K562 (cell line): ENCODE measurements around the gene CD3D. TPM values are rescaled to one million over a fixed set of nuclear protein-coding genes. Genes with fewer than 3 reads are reported as not detected.

Experiments used
- ATAC-seq: fragments of 200-7000 bp; cut with Tn5 transposase; 3 replicates; pipeline ENCODE4 v1.9.1; 2020; ENCODE audit warnings: moderate library complexity
- BruUV-seq: library from RNA; stranded (reverse); fragments of 400-500 nt; replicated peaks from 2 replicates; lab custom pipeline; 2021; lab: Mats Ljungman, UMichigan
- CTCF ChIA-PET: fragments of 300-600 bp; formaldehyde crosslinking; extraction: SDS; loops from one replicate; lab custom pipeline; 2021; ENCODE audit warnings: low intra/inter-chr PET ratio; lab: Yijun Ruan, JAX
- POLR2A ChIA-PET: fragments of 300-600, 350-650 bp; sonication (Branson Sonifier 250); formaldehyde crosslinking; extraction: SDS; loops from one replicate; lab custom pipeline; 2021; ENCODE audit warnings: antibody characterized with exemption, inconsistent platforms; lab: Yijun Ruan, JAX
- DNase-seq, 4 experiments: peaks; one replicate each; pipeline versions ENCODE4 v3.0.0 to v3.0.0-alpha.2; 2011 to 2018; ENCODE audit warnings: low spot score in 3 of 4, mixed read lengths in 3 of 4; ENCODE audit errors: extremely low read depth in 1 of 4
- FAIRE-seq: peaks from 2 replicates; lab custom pipeline; 2011; peaks lifted over from hg19 to GRCh38; lab: Jason Lieb, UNC
- H2AFZ ChIP-seq: 2 replicates; pipeline ENCODE4 v1.6.0; 2011; ENCODE audit warnings: low read depth, low read length, control low read depth, inconsistent platforms
- H3K27ac ChIP-seq: fragments of 200-600 bp; 3 replicates; pipeline ENCODE4 v1.8.0; 2011; ENCODE audit warnings: low read depth, mild to moderate bottlenecking, control low read depth, inconsistent platforms, low read length, moderate library complexity, mixed read lengths; ENCODE audit errors: extremely low read depth
- H3K27me3 ChIP-seq, 2 experiments: fragments of 300-600 bp in 1 of 2; 2 replicates in 1 of 2; 3 replicates in 1 of 2; pipeline versions ENCODE4 v1.6.0 to v1.8.0; 2011; ENCODE audit warnings: inconsistent platforms in 2 of 2, low read length in 2 of 2, mild to moderate bottlenecking in 1 of 2, mixed read lengths in 1 of 2, moderate library complexity in 1 of 2; ENCODE audit not compliant: control insufficient read depth in 2 of 2, insufficient read depth in 2 of 2
- H3K36me3 ChIP-seq: fragments of 300-600 bp; 3 replicates; pipeline ENCODE4 v1.8.0; 2011; ENCODE audit warnings: mild to moderate bottlenecking, low read length, inconsistent platforms; ENCODE audit not compliant: control insufficient read depth, insufficient read depth
- H3K4me1 ChIP-seq, 2 experiments: fragments of 200-600 bp in 1 of 2; replicated peaks in 1 of 2; 2 replicates in 1 of 2; 3 replicates in 1 of 2; pipeline versions ENCODE4 v1.5.1 to v1.8.0; 2011; ENCODE audit warnings: inconsistent platforms in 2 of 2, low read length in 2 of 2, mild to moderate bottlenecking in 1 of 2, mixed read lengths in 1 of 2, moderate library complexity in 1 of 2; ENCODE audit not compliant: control insufficient read depth in 2 of 2, insufficient read depth in 2 of 2
- H3K4me2 ChIP-seq: 2 replicates; pipeline ENCODE4 v1.6.1; 2011; ENCODE audit warnings: low read length, control low read depth, inconsistent platforms, mixed read lengths; ENCODE audit not compliant: insufficient read depth
- H3K4me3 ChIP-seq: fragments of 200-600 bp; sonication (generic), shearing (Covaris generic); 2 replicates; pipeline ENCODE4 v1.5.1; 2016; ENCODE audit warnings: control low read depth, inconsistent platforms
- H3K79me2 ChIP-seq: fragments of 200-600 bp; 3 replicates; pipeline ENCODE4 v1.8.0; 2011; ENCODE audit warnings: low read length, inconsistent platforms; ENCODE audit not compliant: control insufficient read depth, insufficient read depth
- H3K9ac ChIP-seq, 2 experiments: 2 replicates each; pipeline versions ENCODE4 v1.6.0 to v1.6.1; 2011; ENCODE audit warnings: low read depth in 2 of 2, low read length in 2 of 2, control low read depth in 1 of 2, inconsistent platforms in 1 of 2, mild to moderate bottlenecking in 1 of 2, mixed read lengths in 1 of 2; ENCODE audit not compliant: insufficient read depth in 1 of 2
- H3K9me1 ChIP-seq: one replicate; pipeline ENCODE4 v1.6.0; 2011; ENCODE audit warnings: inconsistent platforms, mild to moderate bottlenecking, low read length, moderate library complexity; ENCODE audit not compliant: control insufficient read depth, insufficient read depth
- H3K9me3 ChIP-seq: replicated peaks from 2 replicates; pipeline ENCODE4 v1.5.1; 2011; ENCODE audit warnings: low read depth, low read length, inconsistent platforms; ENCODE audit not compliant: control insufficient read depth, insufficient read depth
- H4K20me1 ChIP-seq: replicated peaks from 2 replicates; pipeline ENCODE4 v1.6.1; 2011; ENCODE audit warnings: low read length, inconsistent platforms, mixed read lengths; ENCODE audit not compliant: control insufficient read depth, insufficient read depth
- CBFA2T3 ChIP-seq: fragments of 450-650 bp; IDR thresholded peaks from 2 replicates; pipeline ENCODE4 v1.6.1; 2017
- CTBP1 ChIP-seq: fragments of 450-650 bp; IDR thresholded peaks from 2 replicates; pipeline ENCODE4 v1.6.1; 2016; ENCODE audit warnings: borderline replicate concordance
- DPF2 ChIP-seq: fragments of 450-650 bp; IDR thresholded peaks from 2 replicates; pipeline ENCODE4 v1.6.1; 2016
- ETV1 ChIP-seq: fragments of 450-650 bp; conservative IDR thresholded peaks from 2 replicates; pipeline ENCODE4 v1.6.1; 2016; ENCODE audit warnings: missing genetic modification characterization, control low read depth, low read depth, missing compliant biosample characterization
- HMBOX1 ChIP-seq: sonication (generic); IDR thresholded peaks from 2 replicates; pipeline ENCODE4 v1.6.1; 2016
- HMGN3 ChIP-seq: IDR thresholded peaks from 2 replicates; pipeline ENCODE4 v1.6.1; 2011; ENCODE audit warnings: borderline replicate concordance, low read depth, mild to moderate bottlenecking, mixed read lengths, low read length; ENCODE audit not compliant: insufficient read length; ENCODE audit errors: extremely low read depth
- MEIS2 ChIP-seq: fragments of 450-650 bp; IDR thresholded peaks from 2 replicates; pipeline ENCODE4 v1.6.1; 2014; ENCODE audit warnings: mild to moderate bottlenecking; ENCODE audit not compliant: partially characterized antibody
- SETDB1 ChIP-seq: IDR thresholded peaks from one replicate; pipeline ENCODE4 v1.6.1; 2012; ENCODE audit warnings: low read length, control low read depth, inconsistent platforms
- TBL1XR1 ChIP-seq, 2 experiments: IDR thresholded peaks; 2 replicates each; pipeline ENCODE4 v1.6.1; 2012; ENCODE audit warnings: improper control_type of control experiment in 2 of 2, low read length in 2 of 2, mild to moderate bottlenecking in 1 of 2
- WHSC1 ChIP-seq: IDR thresholded peaks from one replicate; pipeline ENCODE4 v1.6.1; 2012; ENCODE audit warnings: low read length, control low read depth, inconsistent platforms
- WGBS: fragments of 100-300 bp; shearing (Covaris generic); methylation state at CpG from one replicate; pipeline ENCODE4 v1.1.6; 2016; ENCODE audit warnings: low coverage, mixed read lengths; ENCODE audit not compliant: insufficient coverage; ENCODE audit errors: missing lambda C conversion rate; 5-methylcytosine and 5-hydroxymethylcytosine counted together
- in situ Hi-C: fragments of 300-500 bp; cut with MboI; formaldehyde crosslinking; loops from 4 replicates; pipeline ENCODE4 v1.15.0; 2018; ENCODE audit warnings: inconsistent platforms, mixed read lengths
- intact Hi-C: fragments of 100-400 bp; cut with micrococcal nuclease; formaldehyde crosslinking; loops from 2 replicates; pipeline ENCODE4 v1.14.2; 2022
- polyA plus RNA-seq, 8 experiments: library from polyadenylated mRNA; depleted of rRNA in 4 of 8; stranded (reverse) in 5 of 8; unstranded in 3 of 8; fragments of >200 nt; fragmentation: Nextera tagmentation in 2 of 8; fragmentation: Illumina TruSeq in 1 of 8; extraction: Ambion mirVana in 2 of 8; extraction: Trizol in 1 of 8; gene quantifications; 2 replicates each; pipeline versions ENCODE4 v1.2.1 to v1.2.3, GENCODE V29; 2011 to 2014; ENCODE audit warnings: inconsistent platforms in 1 of 8, missing spikeins in 1 of 8
- total RNA-seq, 7 experiments: library from RNA; depleted of rRNA in 6 of 7; stranded (reverse); fragments of >200 nt in 6 of 7; fragmentation: Illumina TruSeq in 2 of 7; extraction: Trizol in 2 of 7; gene quantifications; 2 replicates each; pipeline versions ENCODE4 v1.2.1 to v1.2.3, GENCODE V29; 2011 to 2021; ENCODE audit warnings: low replicate concordance in 1 of 7
- TF ChIP-seq, protein P1 (sequence below): fragments of 450-650 bp; IDR thresholded peaks from 2 replicates; pipeline ENCODE4 v1.6.1; 2016; ENCODE audit warnings: antibody characterized with exemption
- TF ChIP-seq, protein P2 (sequence below): fragments of 450-650 bp; IDR thresholded peaks from 2 replicates; pipeline ENCODE4 v1.6.1; 2016
- TF ChIP-seq, protein P3 (sequence below), 2 experiments: IDR thresholded peaks in 1 of 2; conservative IDR thresholded peaks in 1 of 2; 2 replicates each; pipeline ENCODE4 v1.6.1; 2016; ENCODE audit warnings: low read depth in 2 of 2, mild to moderate bottlenecking in 1 of 2, missing compliant biosample characterization in 1 of 2, missing genetic modification characterization in 1 of 2, moderate library complexity in 1 of 2

Gene CD3D
- total and polyA plus RNA-seq, 9 of the 15 experiments (the other 6 are each of a cell fraction or from before 2014, with no cell fraction given) = 36.2 to 238 (median 67.1) TPM

GRCh38 chr11:118312328-118312727 lies 30.2 kb downstream of the CD3D start:
- Histone ChIP-seq H2AFZ (no peak overlapping the region), H3K79me2 (no peaks in the 10 kb centered on the region), H3K4me3 (no peak overlapping the region), H4K20me1 (no peaks in the 10 kb centered on the region), H3K9ac (no peak overlapping the region), H3K9me3 (no peaks in the 10 kb centered on the region), H3K27ac (no peak overlapping the region), H3K36me3 (no peaks in the 10 kb centered on the region), H3K4me2 (no peak overlapping the region), H3K9me1 (peaks cover 3% of the 10 kb centered on the region), H3K27me3 (peaks cover 0 to 7% of the 10 kb centered on the region in 2 experiments; a peak in 1 of 5 replicates), H3K4me1 (peaks cover 18 to 38% of the 10 kb centered on the region in 2 experiments)
- WGBS = 18% methylated on average over 2 of the region's 2 CpGs
- 0 out of 2 replicates have a peak, but pooled peaks have one; percentile 9 for TF ChIP-seq ETV1 (tag)
- TF ChIP-seq MEIS2 = peak; percentile 80
- no peak for TF ChIP-seq SETDB1
- TF ChIP-seq CTBP1 = 0 out of 2 replicates have a peak, but pooled peaks have one; percentile 18
- no peak for TF ChIP-seq TBL1XR1 (IDR thresholded peaks at IDR 0.05; ENCODE audit: low read length in 2 of 2)
- peak; percentile 23; the same call in 1 of the 2 replicates for TF ChIP-seq CBFA2T3
- TF ChIP-seq, protein P1, sequence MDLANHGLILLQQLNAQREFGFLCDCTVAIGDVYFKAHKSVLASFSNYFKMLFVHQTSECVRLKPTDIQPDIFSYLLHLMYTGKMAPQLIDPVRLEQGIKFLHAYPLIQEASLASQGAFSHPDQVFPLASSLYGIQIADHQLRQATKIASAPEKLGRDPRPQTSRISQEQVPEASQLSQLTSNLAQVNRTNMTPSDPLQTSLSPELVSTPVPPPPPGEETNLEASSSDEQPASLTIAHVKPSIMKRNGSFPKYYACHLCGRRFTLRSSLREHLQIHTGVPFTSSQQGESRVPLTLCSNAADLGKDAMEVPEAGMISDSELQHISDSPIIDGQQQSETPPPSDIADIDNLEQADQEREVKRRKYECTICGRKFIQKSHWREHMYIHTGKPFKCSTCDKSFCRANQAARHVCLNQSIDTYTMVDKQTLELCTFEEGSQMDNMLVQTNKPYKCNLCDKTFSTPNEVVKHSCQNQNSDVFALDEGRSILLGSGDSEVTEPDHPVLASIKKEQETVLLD = no peak
- no peak for TF ChIP-seq WHSC1
- peak; percentile 90 for TF ChIP-seq HMBOX1
- TF ChIP-seq, protein P2, sequence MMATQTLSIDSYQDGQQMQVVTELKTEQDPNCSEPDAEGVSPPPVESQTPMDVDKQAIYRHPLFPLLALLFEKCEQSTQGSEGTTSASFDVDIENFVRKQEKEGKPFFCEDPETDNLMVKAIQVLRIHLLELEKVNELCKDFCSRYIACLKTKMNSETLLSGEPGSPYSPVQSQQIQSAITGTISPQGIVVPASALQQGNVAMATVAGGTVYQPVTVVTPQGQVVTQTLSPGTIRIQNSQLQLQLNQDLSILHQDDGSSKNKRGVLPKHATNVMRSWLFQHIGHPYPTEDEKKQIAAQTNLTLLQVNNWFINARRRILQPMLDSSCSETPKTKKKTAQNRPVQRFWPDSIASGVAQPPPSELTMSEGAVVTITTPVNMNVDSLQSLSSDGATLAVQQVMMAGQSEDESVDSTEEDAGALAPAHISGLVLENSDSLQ = peak; percentile 60; the same call in 1 of the 2 replicates
- TF ChIP-seq, protein P3, sequence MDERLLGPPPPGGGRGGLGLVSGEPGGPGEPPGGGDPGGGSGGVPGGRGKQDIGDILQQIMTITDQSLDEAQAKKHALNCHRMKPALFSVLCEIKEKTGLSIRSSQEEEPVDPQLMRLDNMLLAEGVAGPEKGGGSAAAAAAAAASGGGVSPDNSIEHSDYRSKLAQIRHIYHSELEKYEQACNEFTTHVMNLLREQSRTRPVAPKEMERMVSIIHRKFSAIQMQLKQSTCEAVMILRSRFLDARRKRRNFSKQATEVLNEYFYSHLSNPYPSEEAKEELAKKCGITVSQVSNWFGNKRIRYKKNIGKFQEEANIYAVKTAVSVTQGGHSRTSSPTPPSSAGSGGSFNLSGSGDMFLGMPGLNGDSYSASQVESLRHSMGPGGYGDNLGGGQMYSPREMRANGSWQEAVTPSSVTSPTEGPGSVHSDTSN (CRISPR knock-in tag; IDR thresholded peaks at IDR 0.05; ENCODE audit: low read depth) = no peak
- TF ChIP-seq, protein P3 (tag; conservative IDR thresholded peaks at IDR 0.05; ENCODE audit: low read depth) = peak; percentile 57
- TF ChIP-seq DPF2 = 0 out of 2 replicates have a peak, but pooled peaks have one; percentile 30
- no peak for TF ChIP-seq HMGN3
- DNase-seq (peak in 1 of 4 experiments; percentile 23), FAIRE-seq (peak; percentile 46), ATAC-seq (no peak)
- no TSS peak for BruUV-seq
- ChIA-PET POLR2A (no interaction called here), CTCF (no interaction called here)
- in situ Hi-C loops = no loop called here
- intact Hi-C loops = loop anchor here (5.0 kb wide), 1 partner anchor 35 kb away; no protein-coding TSS in a partner anchor
